Thoracic aorta (tissue), 2 donors: ENCODE data around the gene CAB39. TPM values are rescaled to one million over a fixed set of nuclear protein-coding genes. Genes with fewer than 3 reads are reported as not detected.

Source experiments
- ATAC-seq: fragments of 150-250 bp; one replicate; pipeline ENCODE4 v1.8.0; 2017; ENCODE audit warnings: low read depth; ENCODE audit not compliant: insufficient number of reproducible peaks, low FRiP score
- DNase-seq: peaks from one replicate; pipeline ENCODE4 v3.0.0-alpha.2; 2020; ENCODE audit warnings: low spot score
- H3K27ac ChIP-seq, 2 donors: fragments of 200-600 bp; sonication (generic); 1 replicate in 1 of 2; 2 replicates in 1 of 2; pipeline ENCODE4 v1.5.1; 2016; ENCODE audit warnings: mild to moderate bottlenecking in 2 of 2, moderate library complexity in 2 of 2
- H3K27me3 ChIP-seq: fragments of 200-600 bp; sonication (generic); replicated peaks from 2 replicates; pipeline ENCODE4 v1.6.0; 2016; ENCODE audit warnings: mild to moderate bottlenecking; ENCODE audit not compliant: insufficient read depth
- H3K36me3 ChIP-seq: fragments of 200-600 bp; sonication (generic); one replicate; pipeline ENCODE4 v1.5.1; 2016
- H3K4me1 ChIP-seq, 2 donors: fragments of 200-600 bp; sonication (generic); 1 replicate in 1 of 2; 2 replicates in 1 of 2; pipeline versions ENCODE4 v1.5.1 to v1.6.0; 2016; ENCODE audit warnings: low read depth in 2 of 2, mild to moderate bottlenecking in 1 of 2; ENCODE audit not compliant: control insufficient read depth in 1 of 2
- H3K4me3 ChIP-seq: fragments of 200-600 bp; sonication (generic); 2 replicates; pipeline ENCODE4 v1.5.1; 2016; ENCODE audit warnings: mild to moderate bottlenecking
- H3K9me3 ChIP-seq: fragments of 200-600 bp; sonication (generic); 2 replicates; pipeline ENCODE4 v1.5.1; 2016
- CTCF ChIP-seq: fragments of 200-600 bp; sonication (generic); IDR thresholded peaks from one replicate; pipeline ENCODE4 v1.5.1; 2019; ENCODE audit warnings: antibody characterized with exemption
- total RNA-seq, 2 donors: library from RNA; depleted of rRNA; stranded (reverse); fragments of >200 nt; gene quantifications; one replicate each; pipeline versions ENCODE4 v1.1.0 to v1.2.3, GENCODE V29; 2016

The CAB39 gene
- total RNA-seq, 2 donors from 2014 or later = 83.1 to 103 TPM

GRCh38 chr2:230863031-230863430 lies 150.4 kb downstream of the CAB39 start:
- ATAC-seq (no peak), DNase-seq (no peak)
- H3K36me3 ChIP-seq = no peaks in the 10 kb centered on the region
- TF ChIP-seq CTCF = no peak
- H3K4me1 ChIP-seq = peaks cover 12 to 24% of the 10 kb centered on the region in 2 donors
- H3K27me3 ChIP-seq = no peaks in the 10 kb centered on the region
- no peaks in the 10 kb centered on the region for H3K9me3 ChIP-seq
- no peak overlapping the region for H3K27ac ChIP-seq
- no peak overlapping the region for H3K4me3 ChIP-seq

- H3K4me1 ChIP-seq = peaks cover 12 to 29% of the 10 kb centered on the region in 2 donors
These were observed 150.9 kb downstream of the CAB39 start for GRCh38 chr2:230863442-230864121.

GRCh38 chr2:230864122-230864604 lies 151.5 kb downstream of the CAB39 start:
- no peak for DNase-seq
- Histone ChIP-seq H3K27me3 (no peaks in the 10 kb centered on the region), H3K36me3 (no peaks in the 10 kb centered on the region), H3K4me1 (peaks cover 12 to 35% of the 10 kb centered on the region in 2 donors), H3K4me3 (peak overlapping the region; percentile 79), H3K9me3 (no peaks in the 10 kb centered on the region), H3K27ac (no peak overlapping the region)
- no peak for TF ChIP-seq CTCF
- no peak for ATAC-seq

More at GRCh38 chr2:230863442-230864121, 150.9 kb downstream of the CAB39 start:
- DNase-seq (no peak), ATAC-seq (no peak)
- Histone ChIP-seq H3K27me3 (no peaks in the 10 kb centered on the region), H3K4me3 (no peak overlapping the region), H3K36me3 (no peaks in the 10 kb centered on the region), H3K27ac (no peak overlapping the region), H3K9me3 (no peaks in the 10 kb centered on the region)
- TF ChIP-seq CTCF = no peak

- DNase-seq = no peak
These were observed 152.1 kb downstream of the CAB39 start, which contains the start of gene ITM2C for GRCh38 chr2:230864605-230865306. ITM2C (plus strand) TSS chr2:230864942; CDS start chr2:230865026, 84 bp downstream.

More at GRCh38 chr2:230864605-230865306, 152.1 kb downstream of the CAB39 start, which contains the start of gene ITM2C:
- no peaks in the 10 kb centered on the region for H3K36me3 ChIP-seq
- ATAC-seq = no peak
- peak within 1 kb of the TSS; percentile 79 for H3K4me3 ChIP-seq
- H3K4me1 ChIP-seq = peaks cover 12 to 41% of the 10 kb centered on the region in 2 donors
- peak within 1 kb of the TSS in 1 of 2 donors; percentile 19 for H3K27ac ChIP-seq
- no peak for TF ChIP-seq CTCF
- H3K27me3 ChIP-seq = no peaks in the 10 kb centered on the region
- H3K9me3 ChIP-seq = no peaks in the 10 kb centered on the region
